NCI-H69 (cell line): ENCODE results near the gene SEPTIN8.
A peak's percentile ranks its signal among the peaks of the same experiment; 100 is the strongest.

Source experiments
- DNase-seq: peaks from one replicate; lab custom pipeline; 2025; lab: John Stamatoyannopoulos, UW

Gene SEPTIN8

GRCh38 chr5:132747616-132748440 lies 29.2 kb downstream of the SEPTIN8 start:
- DNase-seq: no peak

- DNase-seq: peak; percentile 79
Observed at GRCh38 chr5:132746954-132747615, 30.0 kb downstream of the SEPTIN8 start, which contains the start of gene CCNI2. TSS of gene CCNI2 (plus strand) at chr5:132747426. CDS start at chr5:132747496, 70 bp downstream.

- DNase-seq: no peak
Observed at GRCh38 chr5:132746592-132746953, 30.5 kb downstream of the SEPTIN8 start.

GRCh38 chr5:132744659-132745058 lies 32.4 kb downstream of the SEPTIN8 start:
- no peak for DNase-seq

DNA sequence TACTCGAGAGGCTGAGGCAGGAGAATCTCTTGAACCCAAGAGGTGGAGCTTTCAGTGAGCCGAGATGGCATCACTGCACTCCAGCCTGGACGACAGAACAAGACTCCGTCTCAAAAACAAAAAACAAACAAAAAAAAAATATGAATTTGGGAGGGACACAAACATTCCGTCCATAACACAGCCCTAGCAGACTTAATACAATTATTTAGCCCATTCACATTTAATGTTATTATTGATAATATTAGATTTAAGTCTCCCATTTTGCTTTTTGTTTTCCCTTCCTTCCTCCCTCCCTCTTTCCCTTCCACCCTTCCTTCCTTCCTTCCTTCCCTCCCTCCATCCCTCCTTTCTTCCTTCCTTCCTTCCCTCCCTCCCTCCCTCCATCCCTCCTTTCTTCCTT lies 34.4 kb downstream of the SEPTIN8 start:
- no peak for DNase-seq

- DNase-seq: no peak
Observed at GRCh38 chr5:132742158-132742557, 34.9 kb downstream of the SEPTIN8 start.

- DNase-seq: no peak
Observed at GRCh38 chr5:132739232-132739631, 37.8 kb downstream of the SEPTIN8 start.

DNA sequence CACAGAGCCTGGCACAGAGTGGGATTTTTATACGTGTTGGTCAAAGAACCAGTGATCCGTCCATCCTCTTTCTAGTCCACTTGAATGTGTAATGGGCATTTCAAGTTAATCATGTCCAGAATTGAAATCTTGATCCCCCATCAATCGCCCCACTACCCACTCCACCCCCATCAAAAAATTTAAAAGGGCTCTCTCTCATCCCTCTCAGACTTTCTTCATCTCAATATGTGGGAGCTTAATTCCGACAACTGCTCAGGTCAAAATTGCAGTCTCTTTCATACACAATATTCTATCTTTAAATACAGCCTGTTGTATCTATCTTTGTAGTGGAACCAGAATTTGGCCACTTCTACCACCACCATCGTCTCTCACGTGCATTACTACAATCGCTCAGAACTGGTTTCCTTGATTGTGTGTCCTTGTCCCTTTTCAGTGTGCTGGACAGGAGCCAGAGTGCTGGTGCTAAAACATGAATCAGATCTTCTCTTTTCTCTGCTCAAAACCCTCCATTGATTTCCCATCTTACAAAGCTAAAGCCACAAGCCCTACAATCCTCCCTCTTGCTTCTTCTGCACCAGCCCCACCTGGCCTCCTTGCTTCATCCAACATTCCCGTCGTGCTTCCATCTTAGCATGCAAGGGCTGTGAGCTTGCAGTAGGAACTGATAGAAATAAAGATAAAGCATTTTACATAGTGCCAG lies 38.9 kb downstream of the SEPTIN8 start:
- DNase-seq: no peak

DNA sequence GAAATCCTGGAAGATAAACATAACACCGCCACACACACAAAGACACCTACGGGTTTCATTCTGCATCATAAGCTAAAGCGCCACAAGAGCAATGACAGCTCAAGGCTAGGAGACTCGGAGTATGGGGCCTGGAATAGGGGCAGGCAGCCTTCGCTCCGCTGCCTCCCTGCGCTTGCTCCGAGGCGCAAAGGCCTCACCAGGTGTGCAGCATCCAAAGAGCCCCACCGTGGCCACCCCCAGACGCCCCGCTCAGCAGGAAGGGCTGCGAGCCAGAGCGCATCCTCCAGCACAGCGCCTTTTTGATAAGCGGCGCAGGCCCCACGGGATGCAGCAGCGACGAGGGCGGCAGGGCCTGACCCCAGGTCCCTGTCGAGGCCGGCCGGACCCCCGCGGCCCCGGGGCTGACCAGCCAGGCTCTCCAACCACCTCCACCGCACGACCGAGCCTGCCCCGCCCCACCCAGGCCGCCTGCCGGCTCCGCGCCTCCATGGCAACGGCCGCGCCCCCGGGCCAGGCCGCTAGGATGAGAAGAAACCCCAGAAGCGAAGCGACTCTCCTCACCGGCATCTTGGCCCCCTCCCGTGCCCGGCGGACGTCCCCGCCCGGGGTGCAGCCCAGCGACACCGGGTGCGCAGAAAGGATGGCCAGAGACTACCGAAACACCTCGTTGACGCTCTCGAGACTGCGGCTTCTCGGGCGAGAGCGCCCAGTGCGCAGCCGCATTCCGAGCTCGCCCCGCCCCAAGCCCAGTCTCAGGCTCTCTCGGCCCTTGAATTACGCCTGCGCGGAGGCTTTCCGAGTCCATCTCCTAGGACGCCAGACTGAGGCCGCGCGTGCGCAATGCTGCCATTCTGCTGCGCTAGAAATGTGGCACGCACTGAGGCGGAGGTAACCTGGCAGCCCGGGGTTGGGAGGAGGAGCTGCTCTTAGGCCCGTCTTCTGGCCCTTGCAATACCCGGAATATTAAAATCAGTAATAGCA lies 39.9 kb downstream of the SEPTIN8 start, which contains the start of gene KIF3A:
Gene KIF3A, minus strand, starts transcription at position 694 of the 981 bp plus-strand sequence. Its CDS starts 127 bp downstream, at position 567.
- peak; percentile 99 for DNase-seq

GRCh38 chr5:132734687-132735086 lies 42.4 kb downstream of the SEPTIN8 start:
- DNase-seq: no peak

GRCh38 chr5:132733499-132734148 lies 43.4 kb downstream of the SEPTIN8 start:
- no peak for DNase-seq

DNA sequence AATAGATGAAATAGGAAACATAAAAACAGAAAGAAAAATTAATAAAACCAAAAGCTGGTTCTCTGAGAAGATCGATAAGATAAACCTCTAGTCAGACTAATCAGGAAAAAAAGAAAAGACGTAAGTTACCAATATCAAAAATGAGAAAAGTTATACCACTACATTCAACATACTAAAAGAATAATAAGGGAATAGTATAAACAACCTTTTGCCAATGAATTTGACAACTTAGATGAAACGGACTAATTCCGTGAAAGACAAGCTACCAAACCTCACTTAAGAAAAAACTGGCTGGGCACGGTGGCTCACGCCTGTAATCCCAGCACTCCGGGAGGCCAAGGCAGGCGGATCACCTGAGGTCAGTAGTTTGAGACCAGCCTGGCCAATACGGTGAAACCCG lies 47.1 kb downstream of the SEPTIN8 start:
- DNase-seq: no peak

- no peak for DNase-seq
Observed at GRCh38 chr5:132725745-132726144, 51.3 kb downstream of the SEPTIN8 start.

- DNase-seq: no peak
Observed at GRCh38 chr5:132718544-132719312, 58.3 kb downstream of the SEPTIN8 start.

GRCh38 chr5:132714456-132715307 lies 62.4 kb downstream of the SEPTIN8 start:
- no peak for DNase-seq

DNA sequence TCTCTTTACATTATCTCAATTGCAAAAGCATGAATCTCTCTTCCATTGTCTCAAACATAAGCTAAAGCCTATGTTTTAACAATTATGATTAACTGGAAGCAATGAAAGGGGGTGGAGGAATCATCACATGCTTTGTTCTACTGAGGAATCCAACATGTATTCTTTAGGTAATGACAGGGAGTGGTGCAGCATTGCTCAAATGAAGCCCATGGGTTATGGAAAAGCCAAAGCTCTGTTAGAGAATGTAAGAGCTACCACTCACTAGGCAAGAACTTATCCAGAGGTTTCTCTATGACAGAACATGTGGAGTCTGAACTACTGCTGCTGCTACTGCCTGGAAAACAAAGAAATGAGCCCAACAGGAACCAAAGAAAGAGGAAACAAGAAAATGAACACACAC lies 68.4 kb downstream of the SEPTIN8 start:
- DNase-seq: no peak

DNA sequence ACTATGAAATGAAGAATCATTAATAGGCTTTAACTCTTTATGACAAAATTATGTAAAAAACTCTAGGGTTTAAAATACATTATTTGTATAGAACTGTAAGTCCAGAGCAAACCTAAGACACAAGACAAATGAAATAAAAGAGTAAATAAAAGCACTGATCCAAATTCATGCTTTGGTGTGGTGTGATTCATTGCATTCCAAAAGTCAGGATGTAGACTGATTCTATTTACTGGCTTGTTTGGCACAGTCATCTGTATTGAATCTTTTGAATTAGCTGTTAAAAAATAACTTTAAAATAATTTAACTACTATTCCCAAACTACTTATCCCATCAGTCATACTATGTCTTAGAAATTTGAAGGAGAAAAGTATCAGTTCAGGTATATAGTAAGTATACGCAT lies 72.2 kb downstream of the SEPTIN8 start:
- DNase-seq: no peak
